ENCODE results near the gene MYH2. TPM values are rescaled to one million over a fixed set of nuclear protein-coding genes. Genes with fewer than 3 reads are reported as not detected.

Gene MYH2
- total RNA-seq, 1 donor from 2014 or later, result not detected

DNA sequence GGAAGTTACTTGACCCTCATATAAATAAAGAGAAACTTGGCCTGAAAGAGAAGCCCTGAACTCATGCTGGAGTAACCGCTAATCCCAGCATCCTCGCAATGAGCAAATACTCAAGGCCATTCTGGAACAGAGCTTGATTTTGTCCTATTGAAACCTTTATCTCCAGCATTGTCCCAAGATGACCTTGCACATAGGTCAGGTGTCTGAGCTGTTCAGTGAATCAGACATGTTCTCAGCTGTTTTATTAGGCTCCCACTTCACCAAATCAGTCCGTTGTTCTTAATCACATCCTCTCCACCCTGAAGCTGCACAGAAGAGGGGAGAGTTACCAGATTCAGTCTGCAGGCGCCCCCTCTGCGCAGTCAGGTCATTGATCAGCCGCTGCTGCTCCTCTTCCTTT lies 22.0 kb downstream of the MYH2 start:
- H3K27me3 ChIP-seq, result no peaks in the 10 kb centered on the region
- TF ChIP-seq POLR2AphosphoS5 (IDR thresholded peaks at IDR 0.05; ENCODE audit: insufficient read depth in 1 of 2, low read depth in 1 of 2) (no peak), POLR2A (IDR thresholded peaks at IDR 0.05) (no peak)
- DNase-seq (ENCODE audit: extremely low spot score in 2 of 2), result no peak
- H3K9me3 ChIP-seq, result no peaks in the 10 kb centered on the region
- H3K4me1 ChIP-seq, result no peaks in the 10 kb centered on the region
- no peaks in the 10 kb centered on the region for H3K36me3 ChIP-seq
- intact Hi-C loops (cut with DNase I), result no loop called here
- H3K4me3 ChIP-seq, result no peak overlapping the region
- H3K27ac ChIP-seq, result no peak overlapping the region

DNA sequence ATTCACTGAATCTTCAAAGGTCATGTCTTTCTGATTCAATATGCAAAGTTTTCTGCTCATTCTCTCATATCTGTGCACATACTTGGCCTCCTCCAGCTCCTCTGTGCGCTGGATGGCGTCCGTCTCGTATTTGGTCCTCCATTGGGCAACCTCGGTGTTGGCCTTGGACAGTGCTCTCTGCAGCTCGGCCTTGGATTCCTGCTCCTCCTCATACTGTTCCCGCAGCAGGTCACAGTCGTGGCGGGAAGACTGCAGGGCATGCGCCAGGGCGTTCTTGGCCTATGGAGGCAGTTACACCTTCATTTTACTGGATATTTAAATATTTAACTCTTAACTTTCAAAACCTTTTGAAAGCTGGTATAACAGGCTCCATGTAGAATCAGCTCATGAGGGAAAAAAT lies 22.9 kb downstream of the MYH2 start:
- Histone ChIP-seq H3K4me3 (no peak overlapping the region), H3K36me3 (no peaks in the 10 kb centered on the region), H3K27ac (no peak overlapping the region), H3K9me3 (no peaks in the 10 kb centered on the region), H3K4me1 (no peaks in the 10 kb centered on the region), H3K27me3 (no peaks in the 10 kb centered on the region)
- no peak for DNase-seq (ENCODE audit: extremely low spot score in 2 of 2)
- intact Hi-C loops (cut with DNase I), result no loop called here
- TF ChIP-seq POLR2A (IDR thresholded peaks at IDR 0.05) (no peak), POLR2AphosphoS5 (IDR thresholded peaks at IDR 0.05; ENCODE audit: insufficient read depth in 1 of 2, low read depth in 1 of 2) (no peak)
- TF ChIP-seq, protein P1, sequence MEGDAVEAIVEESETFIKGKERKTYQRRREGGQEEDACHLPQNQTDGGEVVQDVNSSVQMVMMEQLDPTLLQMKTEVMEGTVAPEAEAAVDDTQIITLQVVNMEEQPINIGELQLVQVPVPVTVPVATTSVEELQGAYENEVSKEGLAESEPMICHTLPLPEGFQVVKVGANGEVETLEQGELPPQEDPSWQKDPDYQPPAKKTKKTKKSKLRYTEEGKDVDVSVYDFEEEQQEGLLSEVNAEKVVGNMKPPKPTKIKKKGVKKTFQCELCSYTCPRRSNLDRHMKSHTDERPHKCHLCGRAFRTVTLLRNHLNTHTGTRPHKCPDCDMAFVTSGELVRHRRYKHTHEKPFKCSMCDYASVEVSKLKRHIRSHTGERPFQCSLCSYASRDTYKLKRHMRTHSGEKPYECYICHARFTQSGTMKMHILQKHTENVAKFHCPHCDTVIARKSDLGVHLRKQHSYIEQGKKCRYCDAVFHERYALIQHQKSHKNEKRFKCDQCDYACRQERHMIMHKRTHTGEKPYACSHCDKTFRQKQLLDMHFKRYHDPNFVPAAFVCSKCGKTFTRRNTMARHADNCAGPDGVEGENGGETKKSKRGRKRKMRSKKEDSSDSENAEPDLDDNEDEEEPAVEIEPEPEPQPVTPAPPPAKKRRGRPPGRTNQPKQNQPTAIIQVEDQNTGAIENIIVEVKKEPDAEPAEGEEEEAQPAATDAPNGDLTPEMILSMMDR (IDR thresholded peaks at IDR 0.05), result no peak

DNA sequence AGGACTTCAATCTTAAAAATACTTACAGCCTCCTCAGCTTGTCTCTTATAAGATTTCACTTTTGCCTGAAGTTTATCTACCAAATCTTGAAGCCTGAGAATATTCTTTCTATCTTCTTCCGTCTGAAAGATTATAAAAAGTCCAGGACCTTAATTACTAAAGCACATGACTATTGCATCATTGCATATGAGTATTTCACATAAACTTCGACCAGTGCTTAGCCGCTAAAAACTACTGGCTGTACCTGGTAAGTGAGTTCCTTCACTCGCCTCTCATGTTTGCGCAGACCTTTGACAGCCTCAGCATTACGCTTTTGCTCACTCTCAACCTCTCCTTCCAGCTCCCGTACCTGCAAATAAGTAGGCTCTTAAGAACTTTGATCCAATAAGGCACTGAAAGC lies 26.4 kb downstream of the MYH2 start:
- Histone ChIP-seq H3K36me3 (no peaks in the 10 kb centered on the region), H3K9me3 (no peaks in the 10 kb centered on the region), H3K4me1 (no peaks in the 10 kb centered on the region), H3K4me3 (no peak overlapping the region), H3K27me3 (no peaks in the 10 kb centered on the region), H3K27ac (no peak overlapping the region)
- TF ChIP-seq POLR2AphosphoS5 (IDR thresholded peaks at IDR 0.05; ENCODE audit: insufficient read depth in 1 of 2, low read depth in 1 of 2), result no peak
- TF ChIP-seq POLR2A (IDR thresholded peaks at IDR 0.05), result no peak
- TF ChIP-seq, protein P1 (IDR thresholded peaks at IDR 0.05), result no peak
- intact Hi-C loops (cut with DNase I), result no loop called here
- no peak for DNase-seq (ENCODE audit: extremely low spot score in 2 of 2)

DNA sequence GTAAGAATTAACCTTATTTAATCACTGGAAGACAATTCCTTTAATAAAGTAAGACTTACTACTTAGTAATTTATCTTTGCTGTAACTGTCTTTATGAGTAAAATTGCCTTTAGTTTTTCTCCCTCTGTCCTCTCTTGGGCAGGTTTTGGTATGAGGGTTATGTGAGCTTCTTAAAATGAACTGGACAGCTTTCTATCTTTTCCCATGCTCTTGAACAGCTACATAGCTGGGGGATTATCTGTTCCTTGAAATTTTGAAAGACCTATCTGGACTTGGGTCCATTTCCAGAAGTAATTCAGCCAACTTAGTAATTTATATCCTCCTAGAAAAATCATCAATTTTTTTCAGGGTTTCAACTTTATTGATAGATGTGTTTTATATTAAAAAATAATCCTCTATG lies 27.5 kb downstream of the MYH2 start:
- no peak for DNase-seq (ENCODE audit: extremely low spot score in 2 of 2)
- H3K4me1 ChIP-seq, result no peaks in the 10 kb centered on the region
- intact Hi-C loops (cut with DNase I), result no loop called here
- no peak overlapping the region for H3K4me3 ChIP-seq
- H3K27me3 ChIP-seq, result no peaks in the 10 kb centered on the region
- H3K9me3 ChIP-seq, result no peaks in the 10 kb centered on the region
- TF ChIP-seq POLR2AphosphoS5 (IDR thresholded peaks at IDR 0.05; ENCODE audit: insufficient read depth in 1 of 2, low read depth in 1 of 2) (no peak), POLR2A (IDR thresholded peaks at IDR 0.05) (no peak)
- TF ChIP-seq, protein P1 (IDR thresholded peaks at IDR 0.05), result no peak
- no peak overlapping the region for H3K27ac ChIP-seq
- no peaks in the 10 kb centered on the region for H3K36me3 ChIP-seq

DNA sequence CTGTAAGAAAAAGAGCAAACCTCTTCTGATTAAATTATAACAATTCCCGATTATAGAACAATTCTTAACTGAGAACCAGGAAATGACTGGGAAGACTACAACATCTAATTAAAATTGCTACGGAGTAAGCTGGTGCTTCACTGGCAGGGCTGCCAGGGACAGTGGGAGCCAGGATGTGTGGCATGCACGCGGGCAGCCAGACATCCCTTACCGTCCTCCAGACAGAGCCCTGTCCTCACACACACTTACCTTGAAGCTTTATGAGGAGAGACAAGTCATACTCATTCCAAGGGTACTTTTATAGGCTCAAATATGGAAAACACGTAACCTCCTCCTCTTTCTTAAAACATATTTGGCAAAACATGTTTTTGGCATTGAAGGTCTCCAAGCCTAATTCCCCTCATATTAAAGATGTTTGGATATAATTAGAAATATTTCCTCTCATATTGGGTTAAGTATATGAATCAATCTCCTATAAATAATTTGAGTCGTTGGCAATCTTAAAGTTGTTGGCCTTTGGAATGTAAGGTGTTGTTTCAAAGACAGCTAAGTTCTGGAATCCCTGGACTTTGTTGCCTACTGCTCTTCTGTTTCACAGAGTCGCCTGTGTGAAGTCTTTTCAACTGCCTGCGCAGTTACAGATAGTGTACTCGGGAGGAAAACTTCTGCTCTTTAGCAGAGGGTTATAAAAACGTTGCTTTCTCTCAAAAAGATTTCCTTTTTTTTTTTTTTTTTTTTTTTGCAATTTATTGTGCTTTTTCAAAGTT lies 31.0 kb downstream of the MYH2 start, which contains the start of gene MYH1:
Gene MYH1 (minus strand): TSS at position 272 of the 767 bp plus-strand sequence. CDS start 1,900 bp downstream, outside the sequence.
- Histone ChIP-seq H3K9me3 (no peaks in the 10 kb centered on the region), H3K27me3 (no peaks in the 10 kb centered on the region), H3K27ac (no peak within 1 kb of the TSS), H3K4me3 (no peak within 1 kb of the TSS), H3K36me3 (no peaks in the 10 kb centered on the region), H3K4me1 (no peaks in the 10 kb centered on the region)
- no peak for DNase-seq (ENCODE audit: extremely low spot score in 2 of 2)
- intact Hi-C loops (cut with DNase I), result no loop called here
- TF ChIP-seq, protein P1 (IDR thresholded peaks at IDR 0.05), result no peak
- TF ChIP-seq POLR2A (IDR thresholded peaks at IDR 0.05) (no peak), POLR2AphosphoS5 (IDR thresholded peaks at IDR 0.05; ENCODE audit: insufficient read depth in 1 of 2, low read depth in 1 of 2) (no peak)

All from vagina (tissue), 2 donors.